C4-2B (cell line): ENCODE measurements around the gene EPHA2.

Source experiments
- H3K27ac ChIP-seq: fragments of 450-650 bp; 2 replicates; pipeline ENCODE4 v1.5.1; 2017
- CTCF ChIP-seq: fragments of 450-650 bp; conservative IDR thresholded peaks from 2 replicates; pipeline ENCODE4 v1.5.1; 2017; ENCODE audit warnings: mild to moderate bottlenecking
- ZFX ChIP-seq: fragments of 450-650 bp; IDR thresholded peaks from 2 replicates; pipeline ENCODE4 v1.6.1; 2017

The EPHA2 gene

GRCh38 chr1:16134066-16134801 is 21.6 kb downstream of the EPHA2 start:
- no peak overlapping the region for H3K27ac ChIP-seq
- TF ChIP-seq ZFX (no peak), CTCF (no peak)

- TF ChIP-seq CTCF (no peak), ZFX (no peak)
- H3K27ac ChIP-seq = no peak overlapping the region
Observed at GRCh38 chr1:16133007-16133961, 22.6 kb downstream of the EPHA2 start.

- TF ChIP-seq ZFX (no peak), CTCF (no peak)
- H3K27ac ChIP-seq = no peak overlapping the region
Observed at GRCh38 chr1:16132325-16132785, 23.5 kb downstream of the EPHA2 start.

- H3K27ac ChIP-seq = no peak overlapping the region
- TF ChIP-seq ZFX (no peak), CTCF (no peak)
Observed at GRCh38 chr1:16131636-16132324, 24.1 kb downstream of the EPHA2 start.

GRCh38 chr1:16130827-16131226 is 25.0 kb downstream of the EPHA2 start:
- TF ChIP-seq CTCF (no peak), ZFX (no peak)
- no peak overlapping the region for H3K27ac ChIP-seq

GRCh38 chr1:16129921-16130543 is 25.8 kb downstream of the EPHA2 start:
- H3K27ac ChIP-seq = no peak overlapping the region
- TF ChIP-seq ZFX (no peak), CTCF (no peak)
